HEK293T (cell line): ENCODE measurements around the gene IRF7.

Source experiments
- CTCF ChIA-PET: fragments of 350-600 bp; formaldehyde crosslinking; extraction: SDS; loops from one replicate; lab custom pipeline; 2021; ENCODE audit warnings: antibody characterized with exemption, inconsistent platforms; lab: Yijun Ruan, JAX
- POLR2A ChIA-PET: fragments of 350-600 bp; formaldehyde crosslinking; extraction: SDS; loops from one replicate; lab custom pipeline; 2020; ENCODE audit warnings: antibody characterized with exemption, inconsistent platforms; lab: Yijun Ruan, JAX
- DNase-seq: peaks from one replicate; pipeline ENCODE4 v3.0.0; 2012; ENCODE audit warnings: mixed read lengths; ENCODE audit errors: extremely low spot score
- ARNT ChIP-seq: fragments of 450-650 bp; IDR thresholded peaks from 2 replicates; pipeline ENCODE4 v1.6.1; 2017; ENCODE audit warnings: mild to moderate bottlenecking
- BHLHE40 ChIP-seq: fragments of 450-650 bp; IDR thresholded peaks from 2 replicates; pipeline ENCODE4 v1.6.1; 2016; ENCODE audit warnings: mild to moderate bottlenecking, moderate library complexity, borderline replicate concordance
- CTBP1 ChIP-seq: fragments of 450-650 bp; IDR thresholded peaks from 2 replicates; pipeline ENCODE4 v1.6.1; 2016; ENCODE audit warnings: borderline replicate concordance
- ELF4 ChIP-seq: fragments of 450-650 bp; IDR thresholded peaks from 2 replicates; pipeline ENCODE4 v1.6.1; 2017; ENCODE audit warnings: antibody characterized with exemption
- FOXA1 ChIP-seq: fragments of 450-650 bp; IDR thresholded peaks from 2 replicates; pipeline ENCODE4 v1.6.1; 2016; ENCODE audit warnings: mild to moderate bottlenecking
- FOXK2 ChIP-seq: fragments of 450-650 bp; IDR thresholded peaks from 2 replicates; pipeline ENCODE4 v1.6.1; 2016; ENCODE audit warnings: mild to moderate bottlenecking
- FOXM1 ChIP-seq: fragments of 450-650 bp; IDR thresholded peaks from 2 replicates; pipeline ENCODE4 v1.6.1; 2017; ENCODE audit warnings: mild to moderate bottlenecking, borderline replicate concordance
- HDGF ChIP-seq: fragments of 450-650 bp; IDR thresholded peaks from 2 replicates; pipeline ENCODE4 v1.6.1; 2017; ENCODE audit warnings: antibody characterized with exemption, borderline replicate concordance
- L3MBTL2 ChIP-seq: fragments of 450-650 bp; conservative IDR thresholded peaks from 2 replicates; pipeline ENCODE4 v1.6.1; 2016; ENCODE audit warnings: mild to moderate bottlenecking
- LEF1 ChIP-seq: fragments of 450-650 bp; IDR thresholded peaks from 2 replicates; pipeline ENCODE4 v1.6.1; 2017; ENCODE audit warnings: mild to moderate bottlenecking, borderline replicate concordance
- NFRKB ChIP-seq: fragments of 450-650 bp; IDR thresholded peaks from 2 replicates; pipeline ENCODE4 v1.6.1; 2016; ENCODE audit warnings: mild to moderate bottlenecking, moderate library complexity
- PKNOX1 ChIP-seq: fragments of 450-650 bp; IDR thresholded peaks from 2 replicates; pipeline ENCODE4 v1.6.1; 2016
- SP1 ChIP-seq: fragments of 450-650 bp; IDR thresholded peaks from 2 replicates; pipeline ENCODE4 v1.6.1; 2017
- SUZ12 ChIP-seq: fragments of 450-650 bp; IDR thresholded peaks from 2 replicates; pipeline ENCODE4 v1.6.1; 2016; ENCODE audit warnings: mild to moderate bottlenecking
- TARDBP ChIP-seq: fragments of 450-650 bp; IDR thresholded peaks from 2 replicates; pipeline ENCODE4 v1.6.1; 2016
- ZNF384 ChIP-seq: fragments of 450-650 bp; IDR thresholded peaks from 2 replicates; pipeline ENCODE4 v1.6.1; 2016

Gene IRF7

DNA sequence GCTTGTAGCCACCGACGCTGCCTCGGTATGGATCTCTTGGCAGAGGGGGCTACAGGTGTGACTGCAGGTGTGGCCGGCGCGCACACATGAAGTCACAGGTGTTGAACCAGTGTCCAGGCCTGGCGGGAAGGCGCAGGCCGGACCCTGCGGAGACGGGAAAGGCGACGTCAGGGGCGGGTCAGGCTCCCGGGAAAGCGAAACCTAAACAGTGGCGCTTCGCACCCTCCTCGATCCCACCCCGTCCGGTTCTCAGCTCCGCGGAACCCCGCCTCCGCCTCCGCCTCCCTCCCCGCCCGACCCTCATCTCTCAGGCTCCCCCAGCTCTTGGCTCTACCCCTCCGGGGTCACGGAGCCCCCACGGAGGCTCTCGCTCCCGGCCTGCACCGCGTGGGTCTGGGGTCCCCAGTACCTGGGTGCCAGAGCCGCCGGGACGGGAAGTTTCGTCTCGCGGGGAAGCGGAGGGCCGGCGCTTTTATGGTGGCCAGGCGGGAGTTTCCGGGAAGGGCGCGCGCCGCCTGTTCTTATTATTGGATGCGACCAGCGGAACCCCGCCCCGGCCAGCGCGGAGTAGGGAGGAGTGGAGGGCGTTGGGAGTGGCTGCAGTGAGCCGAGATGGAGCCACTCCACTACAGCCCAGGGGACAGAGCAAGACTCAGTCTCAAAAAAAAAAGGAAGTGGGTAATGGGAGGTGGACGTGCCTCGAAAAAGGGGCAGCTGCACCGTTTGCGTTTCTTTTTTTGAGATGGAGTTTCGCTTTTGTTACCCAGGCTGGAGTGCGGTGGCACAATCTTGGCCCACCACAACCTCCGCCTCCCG, at the start of gene IRF7:
Gene IRF7 (minus strand): TSS at position 447 of the 816 bp plus-strand sequence. CDS start 586 bp downstream, outside the sequence.
- DNase-seq, result peak; percentile 46
- TF ChIP-seq PKNOX1 (no peak), LEF1 (no peak), FOXA1 (no peak), FOXK2 (no peak), HDGF (no peak), SUZ12 (no peak), FOXM1 (no peak), ARNT (no peak), NFRKB (no peak), ELF4 (no peak), CTBP1 (no peak)
- ChIA-PET CTCF (no interaction called here), POLR2A (interaction anchor here (0.9 to 1.0 kb wide), 2 partner anchors 11 to 40 kb away, joined by 3 read pairs; no protein-coding TSS in a partner anchor)

- DNase-seq, result no peak
- POLR2A ChIA-PET, result no interaction called here
- TF ChIP-seq SP1, result no peak
- no peak for TF ChIP-seq ARNT
- TF ChIP-seq BHLHE40, result no peak
- TF ChIP-seq FOXM1, result no peak
- no peak for TF ChIP-seq TARDBP
- TF ChIP-seq PKNOX1, result no peak
- no peak for TF ChIP-seq FOXK2
- TF ChIP-seq SUZ12, result no peak
- TF ChIP-seq FOXA1, result no peak
- no peak for TF ChIP-seq ELF4
- no peak for TF ChIP-seq NFRKB
- no peak for TF ChIP-seq LEF1
- no peak for TF ChIP-seq ZNF384
- TF ChIP-seq HDGF, result no peak
- no peak for TF ChIP-seq CTBP1
- CTCF ChIA-PET, result no interaction called here
Measured at GRCh38 chr11:665062-665703, 49.4 kb upstream of the IRF7 start.

- no peak for TF ChIP-seq LEF1
- no peak for TF ChIP-seq CTBP1
- TF ChIP-seq PKNOX1, result no peak
- no peak for TF ChIP-seq SUZ12
- TF ChIP-seq ARNT, result no peak
- no peak for TF ChIP-seq SP1
- no peak for TF ChIP-seq BHLHE40
- no peak for TF ChIP-seq TARDBP
- no peak for TF ChIP-seq ZNF384
- TF ChIP-seq ELF4, result no peak
- TF ChIP-seq NFRKB, result no peak
- no peak for TF ChIP-seq FOXA1
- TF ChIP-seq FOXM1, result no peak
- no peak for TF ChIP-seq L3MBTL2
- TF ChIP-seq HDGF, result no peak
- no peak for TF ChIP-seq FOXK2
- ChIA-PET POLR2A (no interaction called here), CTCF (interaction anchor here (0.6 kb wide), 1 partner anchor 82 kb away, joined by 4 read pairs; no protein-coding TSS in a partner anchor)
- DNase-seq, result peak; percentile 70
Measured at GRCh38 chr11:662689-663274, 47.0 kb upstream of the IRF7 start.

GRCh38 chr11:660681-661444, 45.1 kb upstream of the IRF7 start:
- ChIA-PET POLR2A (no interaction called here), CTCF (interaction anchor here (0.6 kb wide), 1 partner anchor 64 kb away, joined by 3 read pairs; no protein-coding TSS in a partner anchor)

More at GRCh38 chr11:660681-661444, 45.1 kb upstream of the IRF7 start:
- TF ChIP-seq ZNF384, result no peak
- TF ChIP-seq SUZ12, result no peak
- TF ChIP-seq TARDBP, result no peak
- no peak for TF ChIP-seq PKNOX1
- no peak for DNase-seq
